Stimulated activated naive CD8-positive, alpha-beta T cell treated with anti-CD3 and anti-CD28 coated beads, Interleukin-15, amount 100 ng/mL, for 72 hours (primary cell): Measurements from ENCODE around the gene SAYSD1.
A peak's percentile ranks its signal among the peaks of the same experiment; 100 is the strongest.

Experiments used
- ATAC-seq: fragments of 150-1000 bp; cut with Tn5 transposase; 2 replicates; pipeline ENCODE4 v1.10.0; 2021; ENCODE audit warnings: mild to moderate bottlenecking, moderate library complexity
- DNase-seq, 2 donors: peaks; one replicate each; pipeline ENCODE4 v3.0.0; 2021 to 2022
- H3K27ac Mint-ChIP-seq, 2 donors: one replicate each; pipeline ENCODE4 v1.8.0; 2022; ENCODE audit warnings: mild to moderate bottlenecking in 2 of 2, mixed read lengths in 2 of 2, moderate library complexity in 2 of 2
- H3K27me3 Mint-ChIP-seq: one replicate; pipeline ENCODE4 v1.8.0; 2022; ENCODE audit warnings: mixed read lengths
- H3K4me1 Mint-ChIP-seq: one replicate; pipeline ENCODE4 v1.8.0; 2022; ENCODE audit warnings: mild to moderate bottlenecking, mixed read lengths
- H3K4me3 Mint-ChIP-seq, 2 donors: one replicate each; pipeline ENCODE4 v1.8.0; 2022; ENCODE audit warnings: mild to moderate bottlenecking in 2 of 2, mixed read lengths in 2 of 2, moderate library complexity in 1 of 2
- H3K9me3 Mint-ChIP-seq, 2 donors: one replicate each; pipeline ENCODE4 v1.8.0; 2022; ENCODE audit warnings: mixed read lengths in 2 of 2

SAYSD1 gene

DNA sequence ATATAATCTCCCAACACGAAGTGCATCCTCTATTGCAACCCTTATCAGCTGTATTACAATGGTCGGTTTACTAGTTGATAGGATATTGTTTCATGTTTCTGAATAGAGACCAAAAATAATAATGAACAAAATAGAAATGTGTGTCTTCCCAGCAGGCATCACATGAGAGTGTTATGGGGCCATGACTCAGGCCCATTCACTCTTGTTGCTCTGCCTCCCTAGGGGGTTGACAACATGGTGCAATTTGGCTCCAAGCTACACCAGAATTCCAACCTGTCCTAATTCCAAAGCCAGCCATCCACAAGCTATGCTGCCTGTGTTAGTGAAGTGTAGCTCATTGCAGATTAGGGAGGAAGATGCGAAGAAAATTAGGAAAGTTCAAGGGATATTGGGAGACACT lies 13.1 kb upstream of the SAYSD1 start:
- Mint-ChIP-seq H3K27ac (no peak overlapping the region), H3K4me1 (no peaks in the 10 kb centered on the region), H3K9me3 (peaks cover 0 to 11% of the 10 kb centered on the region in 2 donors), H3K27me3 (peaks cover 7% of the 10 kb centered on the region), H3K4me3 (no peak overlapping the region)
- ATAC-seq (no peak), DNase-seq (no peak)

GRCh38 chr6:39124114-39124513 lies 9.1 kb upstream of the SAYSD1 start:
- no peak for DNase-seq
- Mint-ChIP-seq H3K27ac (no peak overlapping the region), H3K27me3 (peaks cover 7% of the 10 kb centered on the region), H3K4me1 (no peaks in the 10 kb centered on the region), H3K4me3 (no peak overlapping the region), H3K9me3 (peaks cover 0 to 11% of the 10 kb centered on the region in 2 donors)
- no peak for ATAC-seq

DNA sequence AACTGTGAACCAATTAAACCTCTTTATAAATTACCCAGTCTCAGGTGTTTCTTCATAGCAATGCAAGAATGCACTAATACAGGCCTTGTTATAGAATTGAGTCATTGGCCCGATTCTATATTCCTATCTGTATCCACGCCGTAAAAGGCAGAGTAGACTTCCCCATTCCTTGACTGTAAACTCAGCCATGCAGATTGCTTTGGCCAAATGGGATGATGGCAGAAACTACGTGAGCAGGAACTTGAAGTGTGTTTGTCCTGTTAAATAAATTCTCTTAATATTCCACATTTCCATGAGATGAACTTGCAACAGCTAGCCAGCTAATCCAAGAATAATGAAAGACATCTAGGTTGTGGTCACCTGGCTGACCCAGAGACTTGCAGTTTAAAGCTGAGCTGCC lies 3.9 kb upstream of the SAYSD1 start:
- H3K27me3 Mint-ChIP-seq: no peaks in the 10 kb centered on the region
- H3K4me1 Mint-ChIP-seq: peaks cover 12% of the 10 kb centered on the region
- no peak for ATAC-seq
- H3K27ac Mint-ChIP-seq: no peak overlapping the region
- no peak overlapping the region for H3K4me3 Mint-ChIP-seq
- peaks cover 0 to 4% of the 10 kb centered on the region in 2 donors for H3K9me3 Mint-ChIP-seq
- DNase-seq: no peak

DNA sequence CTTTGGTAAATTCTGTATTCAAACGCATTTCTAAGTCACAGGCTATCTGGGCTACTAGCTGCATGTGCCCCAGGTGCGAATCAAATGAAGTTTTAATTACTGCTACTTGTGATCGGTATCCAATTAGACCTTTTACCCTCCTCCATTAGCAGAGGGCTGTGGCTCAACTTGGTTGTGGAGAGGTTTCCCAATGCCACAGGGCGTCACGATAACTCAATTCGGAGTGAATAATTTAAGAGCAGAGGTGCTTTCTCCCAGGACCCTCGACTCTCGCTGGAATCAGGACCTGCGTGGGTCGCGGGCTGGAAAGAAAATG lies 640 bp downstream of the SAYSD1 start:
- ATAC-seq (peak; percentile 27), DNase-seq (no peak)
- Mint-ChIP-seq H3K4me1 (peaks cover 46% of the 10 kb centered on the region), H3K27ac (peak overlapping the region; percentile 97 to 98), H3K27me3 (no peaks in the 10 kb centered on the region), H3K9me3 (peaks cover 0 to 4% of the 10 kb centered on the region in 2 donors), H3K4me3 (peak overlapping the region; percentile 87 to 96)

DNA sequence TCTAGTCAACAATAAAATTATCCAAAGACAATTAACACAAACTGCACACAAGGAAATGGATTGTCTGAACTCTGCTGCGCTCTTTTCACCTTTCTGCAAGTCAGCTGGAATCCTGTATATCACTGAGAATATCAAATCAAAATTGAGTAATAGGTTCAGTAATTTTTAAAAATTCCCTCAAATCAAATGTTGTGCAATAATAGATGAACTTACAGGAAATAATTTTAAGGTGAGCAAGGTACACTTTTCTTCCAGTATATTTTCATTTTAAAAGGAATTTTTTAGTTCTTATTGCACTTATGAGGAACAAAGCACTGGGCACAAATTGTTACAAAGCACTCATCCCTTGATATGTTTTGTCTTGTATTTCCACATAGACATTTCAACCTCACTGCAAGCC lies 1.2 kb downstream of the SAYSD1 start:
- Mint-ChIP-seq H3K4me1 (peaks cover 51% of the 10 kb centered on the region), H3K27ac (peak overlapping the region; percentile 97 to 98), H3K9me3 (peaks cover 0 to 4% of the 10 kb centered on the region in 2 donors), H3K27me3 (no peaks in the 10 kb centered on the region), H3K4me3 (peak overlapping the region; percentile 87 to 96)
- DNase-seq (no peak), ATAC-seq (no peak)

DNA sequence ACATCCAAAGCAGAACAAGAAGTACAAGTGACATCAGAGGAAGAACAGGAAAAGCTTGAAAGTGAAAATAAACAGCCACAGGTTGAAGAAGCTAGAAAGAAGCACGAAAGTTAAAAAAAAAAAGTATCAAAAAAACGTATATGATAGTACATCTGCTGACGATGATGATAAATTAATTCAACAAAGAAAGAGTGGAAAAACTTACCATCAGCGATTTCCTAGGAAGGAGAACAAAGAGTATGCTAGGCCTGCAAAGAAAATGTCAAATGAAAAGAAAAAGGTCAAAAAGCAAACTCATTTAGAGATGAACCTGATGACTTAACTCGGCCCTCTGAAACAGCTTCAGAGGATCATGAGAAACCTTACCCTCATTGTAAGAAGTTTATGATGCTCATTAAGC lies 3.7 kb downstream of the SAYSD1 start:
- DNase-seq (no peak), ATAC-seq (no peak)
- Mint-ChIP-seq H3K4me3 (peak overlapping the region; percentile 64 to 89), H3K9me3 (no peaks in the 10 kb centered on the region), H3K27ac (peak overlapping the region; percentile 75 to 95), H3K27me3 (no peaks in the 10 kb centered on the region), H3K4me1 (peaks cover 66% of the 10 kb centered on the region)

GRCh38 chr6:39108041-39108839 lies 6.7 kb downstream of the SAYSD1 start:
- no peak for ATAC-seq
- H3K4me1 Mint-ChIP-seq: peaks cover 56% of the 10 kb centered on the region
- H3K27ac Mint-ChIP-seq: no peak overlapping the region

GRCh38 chr6:39107641-39108040 lies 7.3 kb downstream of the SAYSD1 start:
- no peak for DNase-seq
- Mint-ChIP-seq H3K27ac (no peak overlapping the region), H3K4me3 (no peak overlapping the region), H3K4me1 (peaks cover 59% of the 10 kb centered on the region), H3K27me3 (no peaks in the 10 kb centered on the region), H3K9me3 (no peaks in the 10 kb centered on the region)
- no peak for ATAC-seq

More at GRCh38 chr6:39108041-39108839, 6.7 kb downstream of the SAYSD1 start:
- Mint-ChIP-seq H3K9me3 (no peaks in the 10 kb centered on the region), H3K27me3 (no peaks in the 10 kb centered on the region), H3K4me3 (no peak overlapping the region)
- no peak for DNase-seq

- no peak for DNase-seq
- Mint-ChIP-seq H3K27ac (no peak overlapping the region), H3K9me3 (no peaks in the 10 kb centered on the region), H3K4me3 (no peak overlapping the region), H3K27me3 (no peaks in the 10 kb centered on the region), H3K4me1 (peaks cover 58% of the 10 kb centered on the region)
- ATAC-seq: no peak
Measured at GRCh38 chr6:39107034-39107433, 8.0 kb downstream of the SAYSD1 start.

DNA sequence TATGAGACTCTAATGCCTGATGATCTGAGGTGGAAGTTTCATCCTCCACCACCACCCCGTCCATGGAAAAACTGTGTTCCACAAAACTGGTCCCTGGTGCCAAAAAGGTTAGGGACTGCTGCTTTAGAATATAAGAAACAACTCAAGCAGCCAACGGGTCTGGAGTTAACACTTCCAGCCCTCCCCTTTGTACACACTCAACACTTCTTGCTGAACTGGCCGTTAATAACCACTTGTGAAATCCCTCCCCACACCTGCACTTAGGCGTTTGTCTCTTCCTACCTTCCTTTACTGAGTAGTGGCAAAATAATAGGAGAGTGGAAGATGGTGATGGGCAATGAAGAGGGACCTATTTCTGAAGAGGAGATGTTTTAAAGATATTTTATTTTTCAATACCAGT lies 10.5 kb downstream of the SAYSD1 start:
- ATAC-seq: no peak
- H3K4me1 Mint-ChIP-seq: peaks cover 55% of the 10 kb centered on the region
- H3K27me3 Mint-ChIP-seq: no peaks in the 10 kb centered on the region
- no peak for DNase-seq
- H3K9me3 Mint-ChIP-seq: no peaks in the 10 kb centered on the region
- H3K4me3 Mint-ChIP-seq: no peak overlapping the region
- H3K27ac Mint-ChIP-seq: peak overlapping the region in 1 of 2 donors; percentile 23

GRCh38 chr6:39102821-39103136 lies 12.2 kb downstream of the SAYSD1 start:
- no peak for ATAC-seq

GRCh38 chr6:39102071-39102820 lies 12.7 kb downstream of the SAYSD1 start:
- ATAC-seq (no peak), DNase-seq (no peak)
- Mint-ChIP-seq H3K4me1 (peaks cover 45% of the 10 kb centered on the region), H3K27me3 (no peaks in the 10 kb centered on the region), H3K9me3 (no peaks in the 10 kb centered on the region), H3K27ac (no peak overlapping the region), H3K4me3 (no peak overlapping the region)

More at GRCh38 chr6:39102821-39103136, 12.2 kb downstream of the SAYSD1 start:
- Mint-ChIP-seq H3K9me3 (no peaks in the 10 kb centered on the region), H3K4me1 (peaks cover 49% of the 10 kb centered on the region), H3K4me3 (no peak overlapping the region), H3K27me3 (no peaks in the 10 kb centered on the region), H3K27ac (peak overlapping the region in 1 of 2 donors; percentile 58)
- DNase-seq: no peak

GRCh38 chr6:39100358-39100757 lies 14.6 kb downstream of the SAYSD1 start:
- H3K4me3 Mint-ChIP-seq: no peak overlapping the region
- no peaks in the 10 kb centered on the region for H3K9me3 Mint-ChIP-seq
- H3K27ac Mint-ChIP-seq: peak overlapping the region in 1 of 2 donors; percentile 19
- H3K4me1 Mint-ChIP-seq: peaks cover 36% of the 10 kb centered on the region
- DNase-seq (peak in 1 of 2 donors; percentile 58), ATAC-seq (peak; percentile 99)
- no peaks in the 10 kb centered on the region for H3K27me3 Mint-ChIP-seq

DNA sequence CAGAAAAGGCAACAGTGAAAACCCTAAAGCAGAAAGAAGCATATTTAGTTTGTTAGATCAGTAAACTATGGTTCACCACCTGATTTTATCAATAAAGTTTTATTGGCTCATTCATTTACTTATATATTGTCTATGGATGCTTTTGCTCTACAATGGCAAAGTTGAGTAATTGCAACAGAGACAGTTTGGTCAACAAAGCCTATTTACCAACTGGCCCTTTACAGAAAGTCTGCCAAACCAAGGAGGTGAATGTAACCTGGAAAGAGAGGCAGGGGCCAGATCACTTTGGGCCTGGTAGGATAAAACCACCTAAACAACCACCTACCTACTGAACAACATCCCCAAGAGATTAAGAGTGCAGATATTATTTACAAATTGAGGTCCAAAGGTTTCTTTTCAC lies 19.4 kb downstream of the SAYSD1 start:
- no peak overlapping the region for H3K4me3 Mint-ChIP-seq
- DNase-seq: no peak
- H3K27ac Mint-ChIP-seq: no peak overlapping the region
- H3K9me3 Mint-ChIP-seq: no peaks in the 10 kb centered on the region
- ATAC-seq: no peak
- peaks cover 25% of the 10 kb centered on the region for H3K27me3 Mint-ChIP-seq
- H3K4me1 Mint-ChIP-seq: peaks cover 13% of the 10 kb centered on the region

DNA sequence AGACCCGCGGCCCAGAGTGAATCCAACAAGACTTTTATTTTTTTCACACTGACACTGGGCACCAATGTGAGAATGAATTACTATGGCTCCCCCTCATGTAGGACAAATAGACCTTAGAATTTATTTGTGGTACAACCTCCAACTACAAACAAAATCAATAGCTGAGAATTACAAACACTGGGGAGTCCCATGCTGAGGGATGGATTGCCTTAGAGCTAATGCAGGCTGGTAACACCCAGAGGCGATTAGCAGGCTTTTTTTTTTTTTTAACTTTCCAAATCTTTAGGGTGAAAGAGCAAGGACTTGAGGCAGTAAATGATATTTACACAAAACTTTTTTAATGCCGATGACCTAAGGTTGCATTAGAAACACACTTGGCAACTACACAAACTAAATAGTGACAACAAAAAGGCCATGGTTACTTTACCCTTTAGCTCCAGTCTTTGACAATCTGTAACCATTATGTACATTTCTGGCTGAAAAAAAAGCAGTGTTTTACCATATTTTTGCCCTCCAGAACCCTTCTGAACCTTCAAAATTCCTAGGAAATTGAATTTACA lies 21.8 kb downstream of the SAYSD1 start:
- Mint-ChIP-seq H3K9me3 (no peaks in the 10 kb centered on the region), H3K4me3 (no peak overlapping the region), H3K27ac (no peak overlapping the region), H3K4me1 (peaks cover 14% of the 10 kb centered on the region), H3K27me3 (peaks cover 48% of the 10 kb centered on the region)
- ATAC-seq (no peak), DNase-seq (no peak)

DNA sequence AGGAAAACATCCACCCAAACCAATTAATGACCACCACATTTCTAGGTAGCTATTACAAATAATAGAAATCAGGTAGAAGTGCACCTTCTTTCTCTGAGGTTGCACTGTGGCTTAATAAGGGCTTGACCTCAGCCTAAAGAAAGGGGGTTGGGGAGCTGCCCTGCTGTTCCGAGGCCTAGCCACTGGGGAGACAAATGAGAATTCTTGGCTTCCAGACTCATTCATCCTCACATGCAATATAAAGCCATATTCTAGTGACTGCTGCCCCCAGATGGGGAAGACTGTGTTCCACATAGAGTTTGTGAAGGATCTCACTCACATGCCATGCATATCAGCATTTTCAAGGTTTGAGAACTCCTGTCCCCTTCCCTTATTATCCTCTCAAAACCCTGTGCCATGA lies 22.9 kb downstream of the SAYSD1 start:
- DNase-seq: no peak
- Mint-ChIP-seq H3K27me3 (peaks cover 59% of the 10 kb centered on the region), H3K27ac (no peak overlapping the region), H3K4me3 (no peak overlapping the region), H3K4me1 (peaks cover 17% of the 10 kb centered on the region), H3K9me3 (no peaks in the 10 kb centered on the region)
- ATAC-seq: peak; percentile 53
